AG20443 (cell line): Measurements from ENCODE around the gene SERGEF.

ENCODE experiments used
- DNase-seq: peaks from one replicate; pipeline ENCODE4 v3.0.0; 2012; ENCODE audit warnings: low spot score, mixed read lengths

SERGEF gene

DNA sequence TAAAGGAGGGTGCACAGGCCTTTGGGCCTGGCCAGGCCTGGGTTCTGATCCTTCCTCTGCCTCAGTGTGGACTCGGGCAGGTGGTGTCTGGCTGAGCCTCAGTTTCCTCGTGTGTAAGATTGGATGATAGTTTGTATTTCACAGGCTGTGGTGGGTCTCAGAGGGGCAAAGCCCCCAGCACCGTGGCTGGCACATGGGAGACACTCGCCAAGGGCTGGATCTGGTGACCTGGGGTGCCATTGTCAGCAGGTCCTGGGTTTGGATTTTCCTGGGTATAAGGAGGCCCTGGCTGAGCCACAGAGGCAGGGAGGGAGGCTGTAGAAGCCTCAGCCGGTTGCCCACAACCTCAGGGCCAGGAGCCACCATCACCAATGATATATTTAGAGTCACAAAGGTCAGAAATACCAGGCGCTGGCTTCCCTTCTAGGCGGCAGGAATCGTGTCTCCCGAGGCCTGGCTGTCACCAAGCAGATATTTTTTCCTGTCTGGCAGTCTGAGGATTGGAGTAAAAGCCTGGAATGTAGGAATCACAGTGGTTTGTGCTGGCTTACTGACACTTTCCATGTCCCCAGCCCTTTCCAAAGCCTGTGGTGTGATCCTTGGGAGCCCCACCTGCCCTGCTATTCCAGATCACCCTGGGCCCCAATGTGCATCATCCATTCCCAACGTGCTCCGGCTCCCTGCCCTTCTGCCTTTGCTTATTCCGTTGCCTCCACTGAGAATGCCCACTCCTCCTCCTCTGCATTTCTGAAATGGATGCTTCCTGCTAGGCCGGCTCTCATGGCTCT is 262.6 kb downstream of the SERGEF start:
- no peak for DNase-seq

DNA sequence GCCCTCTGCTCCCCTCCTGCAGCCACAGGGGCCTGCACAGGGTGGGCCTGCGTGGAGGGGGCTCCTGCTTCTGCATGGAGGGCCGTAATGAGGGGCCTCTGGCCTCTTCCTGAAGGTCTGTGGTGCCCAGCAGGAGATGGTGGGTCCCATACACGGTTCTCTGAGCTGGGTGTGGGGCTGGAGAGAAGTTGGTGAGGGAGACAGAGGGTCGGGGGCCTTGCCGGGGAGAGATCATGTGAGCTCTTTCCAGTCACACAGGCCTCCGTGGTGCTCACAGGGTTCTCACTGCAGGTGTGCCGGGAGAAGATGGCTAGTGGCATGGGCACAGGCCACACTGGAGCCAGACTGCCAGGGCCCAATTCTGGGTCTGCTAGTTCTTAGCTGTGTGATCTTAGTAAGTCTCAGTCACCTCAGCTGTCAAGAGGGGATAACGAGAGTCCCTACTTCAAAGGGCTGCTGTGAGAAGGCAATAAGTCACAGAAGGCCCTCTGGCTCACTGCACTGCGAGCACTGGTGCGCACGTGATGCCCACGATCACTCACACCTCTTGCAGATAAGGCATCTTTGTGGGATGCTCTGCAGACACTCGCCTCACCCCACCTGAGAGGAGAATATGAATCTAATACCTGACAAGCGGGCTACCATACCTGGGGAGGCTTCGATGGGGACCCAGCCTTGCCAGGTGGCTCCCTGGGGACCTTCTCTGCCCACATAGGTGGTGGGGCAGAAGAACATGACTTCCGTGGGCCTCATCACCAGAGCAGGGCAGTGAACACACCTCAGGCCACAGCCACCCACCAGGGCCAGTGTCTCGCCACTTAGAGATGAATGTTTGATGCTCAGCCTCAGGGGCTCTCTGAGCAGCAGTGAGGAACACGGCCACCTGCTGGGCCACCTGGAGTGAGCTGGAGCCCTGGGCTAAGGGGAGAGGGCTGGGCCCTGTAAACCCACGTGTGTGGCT is 263.8 kb downstream of the SERGEF start:
- no peak for DNase-seq

DNA sequence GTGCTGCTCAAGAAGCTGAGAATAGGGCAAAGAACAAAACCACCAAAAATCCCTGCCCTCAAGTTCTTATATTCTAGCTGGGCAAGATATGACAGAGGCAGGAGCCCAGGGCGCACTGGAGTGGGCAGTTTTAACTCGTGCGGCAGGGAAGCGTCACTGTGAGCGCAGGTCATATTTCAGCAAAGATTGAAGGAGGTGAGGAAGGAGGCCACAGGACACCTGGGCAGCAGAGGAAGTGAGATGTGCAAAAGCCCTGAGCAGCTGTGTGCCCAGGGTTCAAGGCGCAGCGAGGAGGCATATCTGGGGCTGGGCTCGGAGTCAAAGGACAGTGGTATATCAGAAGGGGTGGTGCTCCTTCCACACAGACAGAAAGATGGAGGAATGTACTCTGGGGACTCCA is 264.8 kb downstream of the SERGEF start:
- DNase-seq, result no peak

DNA sequence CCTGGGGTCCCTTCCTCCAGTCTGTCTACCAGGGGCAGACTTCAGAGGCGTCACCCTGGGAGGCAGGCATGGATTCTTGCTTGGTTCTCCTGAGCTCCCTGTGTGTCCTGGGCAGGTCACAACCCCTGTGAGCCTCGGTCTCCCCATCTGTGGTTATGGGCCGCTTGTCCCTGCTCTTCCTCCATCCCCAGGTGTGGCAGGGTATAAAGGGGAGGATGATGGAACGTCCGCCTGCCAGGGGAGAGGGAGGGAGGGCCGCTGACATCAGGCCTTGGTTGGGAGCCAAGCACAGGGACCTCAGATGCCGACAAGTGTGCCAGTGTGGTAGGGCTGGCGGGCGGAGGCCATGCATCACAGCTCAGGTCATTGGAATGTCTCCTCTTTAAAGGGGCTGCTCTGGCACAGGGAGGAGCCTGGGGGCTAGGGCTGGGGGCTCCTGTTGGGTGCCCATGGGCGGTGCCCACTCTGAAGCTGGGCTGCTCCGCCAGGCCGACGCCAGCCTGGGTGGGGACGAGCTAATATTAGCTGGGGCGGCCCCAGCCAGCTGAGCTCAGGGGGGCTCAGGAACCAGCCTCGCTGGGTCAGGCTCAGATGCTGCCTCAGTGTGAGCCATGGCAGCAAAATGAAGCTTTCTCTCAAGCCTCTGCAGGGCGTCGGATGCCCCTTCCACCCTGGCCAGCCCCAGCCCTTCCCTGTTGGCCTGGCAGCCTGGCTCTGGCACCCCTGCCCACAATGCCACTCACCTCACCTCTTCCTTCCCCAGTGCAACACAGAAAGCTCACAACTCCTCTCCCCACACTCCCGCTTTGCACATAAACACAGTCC is 265.5 kb downstream of the SERGEF start:
- no peak for DNase-seq

DNA sequence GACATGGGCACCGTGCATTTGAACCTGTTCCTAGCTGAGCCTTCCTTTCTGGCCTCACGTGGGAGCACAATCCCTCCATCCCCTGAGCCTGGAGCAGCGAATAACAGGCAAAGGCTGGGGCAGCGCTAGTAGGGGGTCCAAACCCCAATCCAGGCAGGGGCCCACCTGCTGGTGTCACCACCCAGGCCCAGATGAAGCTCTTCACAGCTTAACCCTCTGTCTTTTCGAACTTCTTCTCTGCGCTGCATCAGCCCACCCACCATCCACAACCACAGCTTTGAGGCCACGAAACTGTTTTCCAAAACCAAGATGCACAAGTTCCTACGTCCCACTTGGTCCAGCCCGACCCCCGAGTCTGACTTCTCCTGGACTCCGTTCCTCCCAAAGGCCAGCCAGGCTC is 266.8 kb downstream of the SERGEF start:
- DNase-seq, result no peak

DNA sequence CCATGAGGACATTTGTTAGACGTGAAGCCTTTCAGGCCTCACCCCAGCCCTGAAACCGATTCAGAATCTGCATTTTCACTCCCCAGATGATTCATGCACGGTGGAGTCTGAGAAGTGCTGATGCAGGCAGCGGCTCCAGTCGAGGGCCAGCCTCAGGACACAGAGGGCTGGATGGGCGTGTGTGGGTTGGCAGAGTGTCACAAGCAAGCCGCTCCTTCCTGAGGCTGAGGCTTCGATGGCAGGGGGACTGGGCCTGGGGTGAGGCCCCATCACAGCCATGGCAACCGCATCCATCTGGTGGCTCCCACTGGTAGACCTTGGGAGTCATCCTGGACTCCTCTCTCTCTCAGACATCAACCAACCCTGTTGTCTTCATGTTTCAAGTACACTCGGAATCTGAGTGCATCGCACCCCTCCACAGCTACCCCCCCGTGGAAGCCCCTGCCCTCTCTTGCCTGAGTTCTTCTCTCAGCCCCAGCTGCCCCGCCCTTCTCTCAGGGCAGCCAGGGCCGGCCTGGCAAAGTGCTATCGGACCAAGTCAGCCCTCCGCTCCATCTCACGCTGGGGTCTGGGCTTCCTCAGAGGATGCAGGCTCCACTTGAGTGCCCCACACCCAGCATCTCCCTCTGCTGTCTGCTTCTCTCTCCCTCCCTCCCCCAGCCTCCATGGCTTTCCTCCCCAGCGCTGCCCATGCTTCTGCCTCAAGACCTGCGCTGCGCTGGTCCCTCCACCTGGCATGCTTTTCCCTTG is 267.6 kb downstream of the SERGEF start:
- DNase-seq, result no peak

DNA sequence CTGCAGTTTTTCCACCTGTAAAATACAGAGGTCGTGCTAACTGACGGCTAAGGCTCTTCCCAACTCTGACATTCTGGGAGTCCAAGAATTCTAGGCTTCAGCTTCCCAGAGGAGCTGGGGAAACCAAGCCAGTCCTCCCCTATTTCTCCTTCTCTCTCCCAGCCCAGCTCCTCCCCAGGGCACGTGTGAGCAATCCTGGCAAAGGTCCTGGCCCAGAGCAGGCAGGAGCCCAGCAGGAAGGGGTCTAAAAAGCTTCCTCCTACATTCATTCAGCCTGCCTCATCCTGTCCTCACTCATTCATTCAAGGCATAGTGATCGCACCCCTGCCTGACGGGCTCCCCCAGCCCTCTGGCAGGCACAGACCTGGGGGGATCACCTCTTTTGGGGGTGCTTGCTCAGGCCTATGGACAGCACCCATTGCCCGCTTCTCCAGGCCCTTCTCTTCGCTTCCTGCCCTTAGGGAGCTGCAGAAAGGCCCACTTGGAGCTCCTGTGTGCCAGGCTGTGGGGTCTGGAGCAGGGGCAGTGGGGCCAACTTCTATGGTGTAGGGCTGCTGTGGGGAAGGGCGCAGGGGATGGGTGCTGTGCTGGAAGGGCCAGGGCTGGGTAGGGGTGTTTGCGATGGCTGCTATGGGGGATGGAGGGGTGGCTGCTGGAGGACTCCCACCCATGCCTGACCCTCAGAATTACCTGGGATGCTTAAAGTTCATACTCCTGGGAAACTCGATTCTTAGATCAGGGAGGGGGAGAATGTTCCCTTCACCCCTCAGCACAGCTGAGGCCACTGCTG is 268.5 kb downstream of the SERGEF start:
- DNase-seq, result no peak

DNA sequence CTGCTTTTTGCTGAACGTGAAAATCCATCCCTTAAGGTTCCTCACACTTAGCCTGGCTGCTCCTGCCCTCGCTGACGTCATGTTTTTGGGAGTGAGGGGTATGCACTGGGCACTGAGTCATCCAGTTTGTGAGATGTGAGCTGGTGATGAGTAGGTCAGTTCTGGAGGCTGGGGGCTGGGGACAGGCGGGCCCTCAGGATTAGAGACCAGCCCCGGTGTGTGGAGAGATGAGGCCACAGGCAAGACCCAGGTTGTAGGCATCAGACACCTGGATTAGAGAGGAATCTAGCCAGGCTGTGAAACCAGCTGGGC is 269.1 kb downstream of the SERGEF start:
- no peak for DNase-seq

DNA sequence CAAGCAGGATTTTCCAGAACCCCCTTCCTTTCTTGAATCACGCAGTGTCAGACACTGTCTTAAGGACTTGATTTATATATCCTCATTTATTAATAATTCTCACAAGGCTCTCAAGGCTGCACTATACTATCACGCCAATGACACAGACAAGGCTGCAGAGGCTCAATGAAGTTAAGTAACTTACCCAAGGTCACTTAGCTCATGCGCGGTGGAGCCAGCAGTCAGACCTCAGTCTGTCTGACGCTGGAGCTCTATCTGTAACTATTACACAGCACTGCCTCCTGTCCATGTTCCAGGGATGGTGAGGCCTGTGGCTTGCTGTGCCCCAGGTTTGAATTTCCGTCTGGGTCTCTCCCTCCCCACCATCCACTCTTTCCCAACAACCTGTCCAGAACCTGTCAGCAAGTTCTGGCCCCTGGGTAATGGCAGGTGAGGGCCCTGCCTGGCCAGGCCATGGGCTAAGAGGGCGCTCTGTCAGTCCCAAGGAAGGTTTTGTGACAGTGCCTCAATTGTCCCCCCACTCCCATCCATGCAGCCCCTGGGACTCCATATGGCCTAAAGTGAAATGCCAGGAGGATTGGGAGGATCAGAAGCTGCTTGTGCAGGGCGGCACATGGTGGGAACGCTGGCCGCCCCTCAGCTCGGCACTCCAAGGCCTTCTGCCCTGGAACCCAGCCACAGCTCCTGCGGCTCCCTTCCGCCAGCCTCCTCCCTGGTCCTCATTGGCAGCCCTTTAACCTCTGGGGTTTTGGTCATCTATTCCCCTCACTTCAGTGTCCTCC is 269.6 kb downstream of the SERGEF start:
- no peak for DNase-seq

DNA sequence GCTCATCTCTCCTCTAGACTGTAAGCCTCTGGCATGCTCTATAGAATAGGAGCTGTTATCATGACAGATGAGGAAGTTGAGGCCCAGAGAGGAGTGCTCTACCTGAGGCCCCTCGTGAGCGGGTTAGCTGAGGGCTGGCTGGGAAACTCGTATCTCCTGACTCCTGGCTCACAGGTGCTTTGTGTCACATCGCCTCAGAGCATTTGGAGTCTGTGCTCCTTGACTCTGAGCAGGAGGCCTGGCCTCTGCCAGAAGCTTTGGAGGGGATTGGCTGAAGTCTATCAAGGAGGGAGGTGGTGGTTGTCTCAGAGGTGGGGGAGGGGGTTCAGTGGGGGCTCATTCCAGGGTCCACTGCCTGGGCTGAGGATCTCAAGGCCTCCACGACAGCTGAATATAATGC is 270.8 kb downstream of the SERGEF start:
- DNase-seq, result no peak

DNA sequence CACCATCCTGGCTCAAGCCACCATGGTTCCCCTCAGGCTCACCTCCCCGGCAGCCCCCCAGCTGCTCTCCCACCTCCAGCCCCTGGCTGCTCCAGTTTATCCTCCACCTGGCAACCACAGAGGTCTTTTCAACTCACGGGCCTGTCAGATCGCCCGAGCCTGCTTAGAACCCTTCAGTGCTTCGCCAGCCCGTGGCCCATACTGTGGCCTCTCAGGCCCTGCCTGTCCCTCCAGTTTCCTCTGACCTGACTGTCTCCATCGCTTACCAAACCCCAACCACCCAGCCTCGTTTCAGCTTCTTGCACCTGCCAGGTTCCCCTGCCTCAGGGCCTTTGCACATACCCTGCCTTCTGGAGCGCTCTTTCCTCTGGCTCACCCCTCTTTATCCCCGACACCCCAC is 271.4 kb downstream of the SERGEF start:
- no peak for DNase-seq

DNA sequence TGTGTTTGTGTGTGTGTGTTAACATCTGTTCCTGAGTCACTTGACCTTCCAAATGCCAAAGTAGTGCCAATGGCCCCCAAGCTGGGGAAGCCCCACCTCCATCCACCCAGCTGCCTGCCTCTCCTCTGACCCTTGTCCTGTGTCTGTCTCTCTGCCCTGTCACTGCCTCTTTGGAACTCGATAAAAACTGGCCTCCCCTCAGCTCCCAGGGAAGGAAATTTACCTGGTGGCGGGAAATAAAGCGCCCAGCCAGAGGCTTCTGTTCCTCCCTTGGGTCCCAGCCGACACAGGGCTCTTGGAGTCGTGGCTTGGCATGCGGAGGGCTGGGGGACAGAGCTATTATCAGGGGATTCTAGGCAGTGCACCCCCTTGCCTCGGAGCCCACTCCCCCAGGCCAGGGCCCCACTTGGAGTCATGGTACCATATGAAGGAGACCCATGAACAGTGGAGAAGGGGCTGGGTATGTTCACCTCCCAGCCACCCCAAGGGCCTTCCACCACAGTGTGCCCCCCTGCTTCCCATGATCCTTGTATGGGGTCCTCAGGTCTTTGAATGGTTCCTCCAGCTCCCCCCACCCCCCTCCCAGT is 272.1 kb downstream of the SERGEF start:
- no peak for DNase-seq

DNA sequence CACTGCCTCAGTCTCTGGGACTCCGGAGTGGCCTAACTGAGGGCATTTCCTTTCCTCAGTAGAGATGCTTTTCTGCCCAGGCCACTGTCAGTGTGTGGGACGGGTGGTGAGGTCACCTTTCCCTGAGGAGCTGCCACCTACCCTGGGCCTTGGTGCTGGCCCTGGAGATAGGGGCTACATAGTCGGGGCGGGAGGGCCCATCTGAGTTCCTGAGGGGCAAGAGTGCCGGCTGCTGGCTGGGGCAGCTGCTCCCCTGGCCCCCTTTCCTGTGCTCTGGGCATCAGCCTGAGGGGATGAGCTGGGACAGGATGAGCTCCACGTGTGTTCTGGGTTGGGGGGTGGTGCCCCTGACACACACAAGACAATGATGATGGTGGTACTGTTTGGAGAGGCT is 272.9 kb downstream of the SERGEF start:
- DNase-seq, result no peak

DNA sequence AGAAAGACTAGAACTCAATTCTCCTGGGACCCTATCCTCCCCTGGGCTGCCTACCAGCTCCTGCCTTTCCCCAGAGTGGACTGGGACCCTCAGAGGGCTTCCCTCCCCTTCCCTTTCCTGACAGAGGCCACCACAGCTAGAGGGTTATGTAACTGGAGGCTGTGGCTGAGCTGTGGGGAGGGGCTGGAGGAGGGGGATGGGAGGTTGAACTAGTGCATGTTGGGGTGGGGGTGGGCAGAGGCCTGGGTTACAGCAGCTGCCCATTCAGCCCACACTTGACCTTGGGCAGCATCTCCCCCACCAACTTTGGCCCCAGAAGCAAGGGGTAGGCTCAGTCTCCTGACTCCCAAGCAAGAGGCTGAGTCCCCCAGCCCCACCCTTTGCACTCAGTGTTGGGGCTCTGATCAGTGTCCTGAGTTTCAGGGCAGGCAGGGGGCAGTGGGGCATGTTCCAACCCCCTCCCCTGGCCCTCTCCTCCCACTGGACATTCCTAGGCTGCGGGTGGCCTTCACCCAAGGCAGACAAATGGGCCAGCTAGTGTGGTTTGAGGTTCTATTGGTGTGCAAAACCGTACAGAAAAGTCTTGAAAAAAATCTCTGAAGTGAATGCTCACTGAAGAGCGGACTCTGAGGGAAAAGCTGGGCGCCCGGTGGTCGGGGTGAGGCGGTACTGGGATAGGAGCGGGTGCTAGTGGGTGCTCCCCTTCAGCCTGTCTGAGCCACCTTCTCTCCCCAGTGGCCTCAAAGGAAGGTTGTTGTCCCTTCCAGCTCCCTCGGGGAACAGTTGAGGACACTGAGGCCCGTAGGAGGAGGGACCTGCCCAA is 274.5 kb downstream of the SERGEF start:
- no peak for DNase-seq
